SW480 (cell line): ENCODE results near the gene CDH7.

Source experiments
- DNase-seq: peaks from one replicate; pipeline ENCODE4 v3.0.0-alpha.2; 2016; ENCODE audit warnings: low spot score

The CDH7 gene, protein sequence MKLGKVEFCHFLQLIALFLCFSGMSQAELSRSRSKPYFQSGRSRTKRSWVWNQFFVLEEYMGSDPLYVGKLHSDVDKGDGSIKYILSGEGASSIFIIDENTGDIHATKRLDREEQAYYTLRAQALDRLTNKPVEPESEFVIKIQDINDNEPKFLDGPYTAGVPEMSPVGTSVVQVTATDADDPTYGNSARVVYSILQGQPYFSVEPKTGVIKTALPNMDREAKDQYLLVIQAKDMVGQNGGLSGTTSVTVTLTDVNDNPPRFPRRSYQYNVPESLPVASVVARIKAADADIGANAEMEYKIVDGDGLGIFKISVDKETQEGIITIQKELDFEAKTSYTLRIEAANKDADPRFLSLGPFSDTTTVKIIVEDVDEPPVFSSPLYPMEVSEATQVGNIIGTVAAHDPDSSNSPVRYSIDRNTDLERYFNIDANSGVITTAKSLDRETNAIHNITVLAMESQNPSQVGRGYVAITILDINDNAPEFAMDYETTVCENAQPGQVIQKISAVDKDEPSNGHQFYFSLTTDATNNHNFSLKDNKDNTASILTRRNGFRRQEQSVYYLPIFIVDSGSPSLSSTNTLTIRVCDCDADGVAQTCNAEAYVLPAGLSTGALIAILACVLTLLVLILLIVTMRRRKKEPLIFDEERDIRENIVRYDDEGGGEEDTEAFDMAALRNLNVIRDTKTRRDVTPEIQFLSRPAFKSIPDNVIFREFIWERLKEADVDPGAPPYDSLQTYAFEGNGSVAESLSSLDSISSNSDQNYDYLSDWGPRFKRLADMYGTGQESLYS

DNA sequence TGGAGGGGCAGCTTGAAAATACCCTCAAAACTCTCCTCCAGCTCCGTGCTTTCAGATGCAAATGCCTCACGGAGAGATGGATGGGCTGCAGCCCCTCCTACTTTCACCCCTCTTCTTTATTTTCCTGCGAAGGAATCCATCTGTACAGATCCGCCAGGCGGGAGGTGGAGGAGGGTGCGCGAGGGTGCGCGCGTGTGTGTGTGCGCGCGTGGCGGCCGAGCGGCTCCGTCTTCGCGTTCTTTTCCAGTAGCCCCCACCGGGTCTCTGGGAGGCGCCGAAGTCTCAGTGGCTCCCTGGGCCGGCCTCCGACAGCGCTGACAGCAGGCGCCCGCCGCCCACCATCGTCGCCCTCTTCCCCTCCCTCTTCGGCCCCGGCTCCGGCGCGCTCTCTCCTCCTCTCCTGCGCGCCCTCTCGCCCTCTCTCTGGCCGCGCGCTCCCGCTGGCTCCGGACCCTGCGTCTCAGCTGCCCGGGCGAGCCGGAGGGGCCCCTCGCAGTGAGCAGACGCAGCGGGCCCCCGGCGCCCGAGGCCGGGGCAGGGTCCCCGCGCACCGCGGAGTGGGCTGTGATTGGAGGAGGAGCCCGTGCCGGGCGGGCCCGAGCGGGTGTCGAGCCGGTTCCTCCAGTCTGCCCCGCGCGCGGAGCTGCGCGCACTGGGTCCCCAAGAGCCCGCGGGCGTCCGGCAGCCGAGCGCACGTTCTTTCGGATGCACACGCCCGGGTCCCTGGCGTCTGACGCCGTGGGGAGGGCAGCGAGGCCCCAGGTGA lies at the start of gene CDH7:
TSS of gene CDH7 (plus strand) at position 624 of the 766 bp plus-strand sequence. CDS start 11,831 bp downstream, outside the sequence.
- DNase-seq: no peak

DNA sequence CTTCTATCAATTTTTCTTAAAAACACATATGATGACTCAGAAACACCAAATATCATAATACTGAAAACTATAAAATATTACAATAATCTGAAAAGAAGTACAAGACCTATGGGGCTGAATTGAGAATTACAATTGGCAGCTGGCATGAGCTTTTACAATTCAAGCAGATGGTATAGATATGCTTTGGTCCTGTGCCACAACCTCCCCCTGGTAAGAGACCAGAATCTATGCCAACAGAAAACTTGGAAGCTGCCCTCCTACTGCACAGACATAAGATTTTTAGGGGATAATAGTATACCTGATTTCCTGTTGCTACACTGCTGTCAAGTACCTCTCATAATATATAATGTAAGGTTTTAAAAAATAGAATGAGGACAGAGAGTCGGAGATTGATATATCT lies 46.8 kb upstream of the CDH7 start:
- DNase-seq: no peak

DNA sequence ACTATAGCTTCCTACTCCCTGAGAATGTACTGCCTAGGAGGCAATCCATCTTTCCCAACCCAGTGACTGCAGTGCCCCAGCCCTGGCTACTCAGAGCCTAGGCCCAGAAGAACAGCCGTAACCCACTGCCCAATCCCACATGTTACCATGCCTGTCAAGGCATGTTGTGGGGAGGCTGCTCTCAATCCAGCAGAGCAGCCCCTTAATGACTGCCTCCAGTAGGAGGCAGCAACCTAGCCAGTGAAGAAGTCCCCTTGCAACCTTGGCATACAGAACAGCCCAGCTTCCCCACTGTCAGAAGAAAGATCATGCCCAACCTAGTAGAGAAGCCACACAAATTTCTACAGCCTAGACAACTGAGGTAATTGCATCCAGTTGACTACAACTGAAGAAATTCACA lies 44.2 kb upstream of the CDH7 start:
- no peak for DNase-seq

DNA sequence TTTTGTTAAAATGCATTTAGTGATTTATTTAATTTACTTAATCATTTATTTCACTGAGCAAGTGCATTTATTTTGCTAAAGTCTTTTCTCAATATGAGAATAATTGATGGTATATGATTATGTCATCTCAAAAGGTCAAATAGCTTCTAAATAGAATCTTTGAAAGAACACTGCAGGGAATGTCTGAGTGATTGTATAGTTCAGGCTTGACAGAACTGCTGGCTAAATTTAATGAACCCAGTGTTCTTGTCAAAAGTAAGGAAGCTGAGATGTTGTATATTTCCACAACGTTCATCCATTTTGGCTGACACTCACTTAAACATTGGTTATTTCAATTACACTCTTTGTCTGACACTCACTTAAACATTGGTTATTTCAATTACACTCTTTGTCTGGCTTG lies 39.3 kb upstream of the CDH7 start:
- DNase-seq: no peak

DNA sequence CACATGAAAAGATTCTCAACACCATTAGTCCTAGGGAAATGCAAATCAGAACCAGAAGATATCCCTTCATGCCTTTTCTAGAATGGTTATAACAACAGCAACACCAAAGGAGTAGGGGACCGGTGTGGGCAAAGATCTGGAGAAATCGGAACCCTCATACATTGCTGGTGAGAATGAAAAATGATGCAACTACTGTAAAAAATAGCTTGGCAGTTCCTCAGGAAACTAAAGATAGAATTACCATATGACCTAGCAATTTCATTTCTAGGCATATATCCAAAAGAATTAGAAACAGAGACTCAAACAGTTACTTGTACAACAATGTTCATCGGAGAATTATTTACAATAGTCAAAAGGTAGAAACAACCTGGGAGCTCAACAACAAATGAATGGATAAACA lies 29.2 kb upstream of the CDH7 start:
- no peak for DNase-seq

DNA sequence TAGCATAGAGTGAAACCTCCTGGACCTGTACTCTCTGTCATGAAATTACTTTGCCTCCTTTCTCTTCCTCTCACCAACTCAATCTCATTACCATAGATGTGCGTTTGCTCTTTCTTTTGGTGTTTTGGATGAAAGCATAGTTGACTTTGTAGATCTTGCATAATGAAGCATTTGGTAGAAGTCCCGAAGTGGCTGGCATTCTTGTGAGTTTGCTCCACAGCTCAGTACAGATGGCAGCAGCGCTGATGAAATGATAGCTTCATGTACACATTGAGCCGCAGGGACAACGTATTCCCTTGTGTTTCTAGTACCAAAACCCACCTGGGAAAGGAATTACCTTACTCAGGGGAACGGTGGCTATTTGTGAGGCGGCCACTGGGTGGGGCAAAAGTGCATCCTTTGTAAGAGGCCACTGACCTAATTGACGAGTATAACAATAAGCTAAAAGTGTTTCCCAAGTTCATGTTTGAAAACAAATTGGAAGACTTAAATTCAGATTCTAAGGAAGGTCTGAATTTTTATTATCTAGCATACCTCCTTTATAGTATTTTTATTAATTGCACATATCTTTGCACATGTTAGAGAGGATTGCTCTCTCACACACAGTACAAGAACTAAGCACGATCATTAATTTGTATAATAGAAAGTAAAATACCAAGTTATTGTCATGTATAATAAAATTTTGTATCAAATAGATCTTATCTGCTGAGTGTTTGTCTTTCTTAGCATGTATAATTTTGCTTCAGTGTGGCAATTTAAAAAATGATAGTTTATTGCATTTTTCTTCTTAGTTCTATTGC lies 25.4 kb upstream of the CDH7 start:
- DNase-seq: peak; percentile 13

DNA sequence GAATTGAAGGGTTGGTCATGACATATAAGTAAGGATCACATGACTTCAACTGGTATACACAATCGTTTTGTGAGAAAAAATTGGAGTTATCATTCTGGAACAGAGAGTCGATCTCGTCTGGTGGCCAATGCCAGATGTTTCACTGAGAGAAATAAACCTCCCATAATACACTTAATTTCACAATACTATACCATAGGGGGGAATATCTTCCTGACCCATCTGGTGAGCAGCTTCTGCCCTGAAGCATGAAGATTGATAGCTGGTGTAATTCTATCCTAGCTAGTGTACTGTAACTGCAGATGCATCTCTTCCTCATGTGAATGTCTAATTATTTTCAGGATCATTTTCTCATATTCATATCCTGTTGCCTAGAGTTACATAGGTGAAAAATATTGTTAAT lies 15.7 kb upstream of the CDH7 start:
- no peak for DNase-seq

DNA sequence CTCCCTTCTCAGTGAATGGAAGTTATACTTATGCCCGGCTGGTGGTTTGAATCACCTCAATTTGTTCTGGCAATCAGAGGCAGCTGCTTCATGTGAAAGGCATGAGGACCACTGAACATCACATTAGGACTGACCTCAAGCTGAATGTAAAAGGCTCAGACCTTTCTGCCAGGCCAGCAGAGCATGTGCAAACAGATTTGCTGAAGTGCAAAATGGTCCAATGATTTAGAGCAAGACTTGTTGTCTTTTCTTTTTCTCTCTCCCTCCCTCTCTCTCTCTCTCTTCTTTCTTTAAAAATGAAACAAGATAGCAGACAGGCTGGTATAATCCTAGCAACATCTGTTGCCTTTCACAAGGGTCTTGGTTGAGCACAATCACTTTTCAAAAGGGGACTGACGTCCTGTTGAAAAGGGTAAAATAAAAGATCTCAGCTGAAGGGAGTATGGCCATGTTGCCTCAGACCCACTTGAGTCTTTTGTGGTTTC lies 13.3 kb upstream of the CDH7 start:
- DNase-seq: no peak

DNA sequence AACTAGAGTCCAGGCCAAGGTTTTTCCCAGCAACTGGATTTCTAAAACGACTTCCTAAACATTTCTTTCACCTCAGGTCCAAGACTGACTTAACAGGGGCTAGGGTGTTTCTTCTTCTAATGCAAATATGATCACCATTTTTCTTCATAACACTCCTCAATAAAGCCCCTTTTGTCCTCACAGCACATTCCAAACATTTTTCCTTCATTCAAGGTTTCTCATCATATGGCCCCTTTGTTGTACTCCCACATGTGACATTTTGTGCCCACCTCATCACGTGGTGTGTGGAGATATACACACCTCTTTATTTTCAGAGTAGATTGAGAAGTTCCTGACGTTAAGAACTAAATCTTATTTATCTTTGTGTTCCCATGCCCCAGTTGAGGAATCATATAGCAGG lies 3.9 kb upstream of the CDH7 start:
- no peak for DNase-seq

DNA sequence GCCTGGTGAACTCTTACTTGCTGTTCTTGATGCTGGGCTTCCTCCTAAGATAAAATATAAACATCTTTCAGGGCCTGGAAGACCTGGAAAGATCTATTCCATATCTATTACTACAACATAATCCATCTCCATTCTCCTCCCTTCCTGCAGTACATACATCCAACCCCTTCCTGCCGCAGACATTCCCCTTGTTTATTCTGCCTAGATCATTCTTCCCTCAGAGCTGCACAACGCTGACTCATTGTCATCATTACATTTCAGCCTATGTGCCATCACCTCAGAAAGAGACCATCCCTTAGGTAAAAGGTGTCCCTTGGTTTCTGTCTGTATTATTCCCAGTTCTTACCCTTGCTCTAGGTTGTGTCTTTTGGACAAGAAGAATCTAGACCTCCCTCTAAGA lies 2.5 kb upstream of the CDH7 start:
- DNase-seq: no peak

DNA sequence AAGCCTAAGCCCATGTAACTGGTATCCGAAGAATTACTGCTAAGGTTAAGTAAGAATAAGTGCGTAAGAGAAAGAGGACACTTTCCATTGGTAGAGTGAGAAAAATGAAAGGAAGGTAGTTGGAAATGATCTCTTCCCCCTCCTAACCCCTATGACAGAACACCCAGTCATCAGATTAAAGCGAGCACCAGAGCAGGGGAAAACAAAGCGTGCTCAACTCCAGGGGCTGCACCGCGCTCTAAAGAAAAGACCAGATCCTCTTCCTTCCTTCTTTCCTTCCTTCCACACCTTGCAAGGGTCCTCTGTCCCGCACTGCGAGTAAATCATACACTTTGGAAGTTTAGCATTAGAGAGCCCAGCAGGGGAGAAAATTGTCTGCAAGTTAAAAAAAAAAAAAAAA lies 971 bp upstream of the CDH7 start:
- no peak for DNase-seq

DNA sequence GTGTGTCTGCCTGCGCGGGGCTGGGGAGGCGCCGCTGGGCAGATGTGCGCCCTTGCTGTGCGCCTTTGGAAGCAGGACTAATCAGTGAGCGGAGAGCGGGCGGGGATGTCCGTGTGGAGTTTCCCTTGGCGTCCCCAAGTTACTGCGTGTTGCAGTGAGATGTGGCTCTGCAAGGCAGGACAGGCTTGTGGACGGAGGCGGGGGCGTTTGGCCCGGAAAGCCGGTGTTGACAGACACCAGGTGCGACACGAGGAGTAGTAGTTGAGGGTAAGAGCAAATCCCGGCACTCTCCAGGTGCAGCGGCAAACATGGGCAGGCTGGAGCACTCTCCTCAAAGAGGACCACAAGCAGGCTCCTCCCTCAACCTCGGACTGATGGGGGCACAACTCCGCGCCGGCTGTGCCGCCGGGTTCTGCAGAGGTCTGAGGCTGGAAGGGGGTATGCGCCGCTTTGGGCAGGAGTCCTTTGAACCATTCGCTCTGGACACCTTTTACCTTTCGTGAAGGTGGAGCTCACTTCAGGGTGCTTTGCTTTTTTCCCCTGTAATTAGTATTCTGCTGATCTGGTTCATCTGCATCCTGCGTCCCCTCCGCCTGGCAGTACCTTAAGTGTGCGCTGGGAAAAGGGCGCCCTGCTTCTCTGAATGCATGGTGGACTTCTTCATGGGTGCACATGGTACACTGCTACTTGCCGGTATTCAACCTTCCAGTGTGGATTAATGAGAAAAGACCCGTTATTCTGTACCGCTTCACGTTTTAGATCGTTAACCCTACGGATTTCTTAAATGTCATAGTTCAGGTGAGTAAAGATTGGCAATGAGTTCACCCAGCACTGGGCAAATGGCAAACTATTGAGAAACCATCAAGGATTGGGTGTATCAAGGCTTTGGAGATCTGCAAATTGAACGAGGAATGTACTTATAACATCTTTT lies 608 bp downstream of the CDH7 start:
- DNase-seq: no peak

DNA sequence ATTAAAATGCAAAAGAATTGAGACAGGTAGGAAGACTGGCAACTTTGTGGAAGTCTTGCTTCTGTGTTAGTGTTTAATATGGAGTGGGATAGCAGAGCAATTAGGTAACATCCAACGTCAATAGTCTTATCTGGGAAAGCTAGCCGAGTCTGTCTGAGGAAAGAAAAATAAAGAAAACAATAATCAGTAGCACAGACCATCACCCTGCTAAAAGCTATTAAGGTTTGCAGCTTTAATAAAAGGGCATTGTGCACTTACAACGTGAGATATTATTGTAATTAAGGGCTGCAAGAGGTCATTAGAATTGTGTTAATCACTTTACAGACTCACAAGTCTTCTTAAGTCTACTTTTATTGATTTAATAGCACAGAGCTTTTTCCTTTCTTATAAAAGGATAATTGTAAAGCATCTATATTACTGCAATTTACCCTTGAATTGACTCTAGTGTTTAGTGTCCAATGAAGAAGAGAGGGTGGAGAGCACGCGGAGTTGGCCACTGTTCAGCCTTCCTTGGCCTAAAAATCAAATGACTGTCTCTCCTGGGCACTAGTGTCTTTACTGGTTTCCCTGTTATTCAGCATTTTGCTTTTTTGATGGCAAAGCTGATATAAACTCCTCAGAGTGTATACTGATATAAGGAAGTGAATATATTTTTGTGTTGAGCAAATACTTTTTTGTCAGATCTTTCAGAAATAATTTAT lies 2.0 kb downstream of the CDH7 start:
- DNase-seq: no peak

DNA sequence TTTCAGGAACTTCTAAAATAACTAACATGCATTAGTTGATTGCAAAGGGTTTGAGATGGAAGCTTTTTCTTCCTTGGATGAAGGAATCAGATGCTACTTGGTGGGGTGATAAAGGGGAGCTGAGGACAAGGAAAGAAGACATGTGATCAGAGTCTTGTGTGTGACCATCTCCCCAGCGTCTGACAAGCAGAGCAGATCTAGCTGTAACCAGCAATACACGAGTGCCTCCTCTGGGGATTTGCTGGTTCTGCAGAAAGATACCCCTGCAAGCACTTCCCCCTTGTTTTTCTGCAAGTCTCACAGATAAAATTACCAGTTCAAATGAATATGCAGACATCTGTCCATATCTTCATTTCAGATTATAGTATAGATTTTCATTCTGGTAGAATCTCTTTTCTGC lies 2.7 kb downstream of the CDH7 start:
- DNase-seq: no peak

DNA sequence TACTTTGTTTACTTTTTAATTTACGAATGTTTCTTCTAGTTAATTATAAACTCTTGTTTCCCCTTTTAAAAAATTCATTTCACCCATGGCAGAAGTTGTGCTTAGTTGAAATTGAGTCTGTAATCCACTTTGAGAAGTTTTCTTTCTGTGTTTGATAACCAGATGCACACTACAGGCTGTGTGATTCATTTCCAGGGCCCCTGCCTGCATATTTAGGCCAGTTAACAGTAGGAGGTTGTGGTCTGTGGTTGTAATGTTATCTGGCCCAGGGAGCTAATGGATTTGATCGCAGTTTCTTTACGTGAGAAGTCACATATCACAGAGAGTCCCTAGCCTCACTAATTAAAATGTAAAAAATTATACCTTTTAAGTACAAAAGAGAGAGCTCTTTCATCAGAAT lies 3.3 kb downstream of the CDH7 start:
- DNase-seq: peak; percentile 6

DNA sequence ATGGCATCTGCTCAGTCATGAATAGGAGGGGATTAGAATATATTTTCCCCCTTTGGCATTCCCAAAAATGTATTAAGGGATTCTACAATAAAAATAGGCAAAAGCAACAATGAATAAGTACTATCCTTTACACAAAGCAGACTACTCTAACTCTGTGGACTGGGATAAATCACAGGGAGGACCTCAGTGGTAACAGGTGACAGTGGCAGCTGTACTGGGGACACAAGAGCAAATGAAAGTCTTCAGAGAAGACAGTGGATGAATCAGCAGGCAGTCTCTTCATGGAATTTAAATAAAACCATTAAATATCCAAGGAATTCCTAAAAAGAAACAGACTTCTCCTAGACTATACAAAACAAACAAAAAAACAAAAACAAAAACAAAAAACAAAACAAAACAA lies 4.8 kb downstream of the CDH7 start:
- no peak for DNase-seq

DNA sequence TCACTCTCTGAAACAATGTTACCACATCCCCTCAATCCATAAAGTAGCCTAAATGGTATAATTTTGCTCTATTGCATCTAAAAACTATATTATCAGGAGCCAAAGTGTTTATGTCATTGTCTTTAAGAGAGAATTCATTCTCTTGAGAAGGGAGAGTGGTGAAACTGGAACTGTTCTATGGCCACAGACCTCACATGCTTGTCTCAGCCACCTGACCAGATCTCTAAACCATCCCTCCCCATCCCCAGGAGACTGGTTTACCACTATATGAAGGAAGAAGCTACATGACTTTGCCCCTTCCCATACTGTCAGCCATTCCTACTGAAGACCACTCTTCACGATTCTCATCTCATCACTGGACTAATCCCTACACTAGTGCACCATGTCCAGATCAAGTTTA lies 9.6 kb downstream of the CDH7 start:
- DNase-seq: no peak

DNA sequence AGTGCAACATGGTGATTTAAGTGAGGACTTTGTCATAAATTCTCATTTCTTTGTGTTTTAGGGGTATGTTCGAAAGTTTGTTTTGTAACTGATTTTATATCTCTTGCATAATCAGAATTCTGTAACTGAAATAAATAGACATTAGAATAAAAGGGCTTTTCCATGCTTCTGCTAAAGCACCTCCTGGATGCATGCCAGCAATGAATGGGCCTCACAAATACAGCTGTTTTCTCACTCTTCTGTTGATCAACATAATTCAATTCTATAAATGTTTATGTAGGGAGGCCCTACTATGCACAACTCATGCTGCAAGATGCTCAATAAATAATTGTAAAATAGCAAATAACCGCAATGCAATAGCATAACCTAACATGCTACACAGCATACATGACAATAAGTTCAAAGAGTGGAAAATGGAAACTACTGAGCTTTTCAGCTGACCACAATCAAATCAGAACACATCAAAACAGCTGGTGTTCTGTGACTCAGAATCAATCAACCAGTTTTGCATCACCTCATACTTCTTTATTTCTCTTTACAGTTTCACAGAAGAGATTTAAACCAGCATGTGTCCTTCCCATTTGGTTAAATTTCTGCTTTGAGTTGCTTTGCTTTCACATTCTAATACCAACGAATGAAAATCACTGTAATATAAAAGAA lies 11.0 kb downstream of the CDH7 start:
- DNase-seq: no peak

DNA sequence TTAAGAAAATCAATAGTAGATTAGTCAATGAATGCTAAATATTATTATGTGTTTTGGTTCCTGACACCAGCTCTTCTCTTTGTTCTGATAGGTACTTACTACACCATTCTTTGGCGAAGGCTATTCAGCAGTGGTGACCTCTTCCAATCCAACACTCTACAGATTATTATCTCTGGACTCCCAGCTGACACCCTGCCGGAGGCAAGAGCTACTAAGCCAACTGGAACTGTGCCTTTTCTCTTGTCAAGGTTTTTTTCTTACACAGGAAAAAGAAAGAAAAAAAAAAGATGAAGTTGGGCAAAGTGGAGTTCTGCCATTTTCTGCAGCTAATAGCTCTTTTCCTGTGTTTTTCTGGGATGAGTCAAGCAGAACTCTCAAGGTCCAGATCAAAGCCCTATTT lies 11.7 kb downstream of the CDH7 start:
- DNase-seq: no peak

DNA sequence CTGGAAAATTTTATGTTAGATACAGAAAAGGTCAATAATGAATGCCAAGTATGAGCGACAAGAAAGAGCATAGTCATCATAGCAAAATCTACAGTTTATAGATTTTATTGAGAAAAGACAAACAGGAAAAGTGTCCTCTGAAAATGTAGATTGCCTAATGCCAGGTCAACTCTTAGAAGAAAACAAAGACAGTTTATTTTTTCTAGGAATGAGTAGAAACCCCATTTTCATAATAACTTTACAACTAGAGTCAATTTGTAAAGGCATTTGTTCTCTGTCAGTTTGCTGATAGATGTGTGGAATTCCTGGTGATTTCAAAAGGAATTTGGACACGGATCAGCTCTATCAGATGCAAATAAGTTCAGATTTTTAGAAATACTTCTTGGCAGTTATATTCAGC lies 16.6 kb downstream of the CDH7 start:
- DNase-seq: no peak
